WI38 (cell line): ENCODE results near the gene GIGYF2.

Experiments
- H3K4me3 ChIP-seq: 2 replicates; pipeline ENCODE4 v1.5.1; 2011; ENCODE audit warnings: low read depth, mild to moderate bottlenecking, control low read depth, low read length
- CTCF ChIP-seq: IDR thresholded peaks from 2 replicates; pipeline ENCODE4 v1.5.1; 2012; ENCODE audit warnings: low read depth, mild to moderate bottlenecking, control low read depth, low read length

GIGYF2 gene

GRCh38 chr2:232662486-232663260, 34.5 kb upstream of the GIGYF2 start:
- TF ChIP-seq CTCF, result no peak
- H3K4me3 ChIP-seq, result no peak overlapping the region

GRCh38 chr2:232666051-232666805, 30.9 kb upstream of the GIGYF2 start:
- no peak overlapping the region for H3K4me3 ChIP-seq
- TF ChIP-seq CTCF, result no peak

- no peak for TF ChIP-seq CTCF
- no peak overlapping the region for H3K4me3 ChIP-seq
Observed at GRCh38 chr2:232667989-232668583, 29.0 kb upstream of the GIGYF2 start.

- TF ChIP-seq CTCF, result 0 out of 2 replicates have a peak, but pooled peaks have one; percentile 11
- no peak overlapping the region for H3K4me3 ChIP-seq
Observed at GRCh38 chr2:232668805-232669444, 28.2 kb upstream of the GIGYF2 start.

GRCh38 chr2:232672588-232672987, 24.5 kb upstream of the GIGYF2 start:
- H3K4me3 ChIP-seq, result no peak overlapping the region
- no peak for TF ChIP-seq CTCF

DNA sequence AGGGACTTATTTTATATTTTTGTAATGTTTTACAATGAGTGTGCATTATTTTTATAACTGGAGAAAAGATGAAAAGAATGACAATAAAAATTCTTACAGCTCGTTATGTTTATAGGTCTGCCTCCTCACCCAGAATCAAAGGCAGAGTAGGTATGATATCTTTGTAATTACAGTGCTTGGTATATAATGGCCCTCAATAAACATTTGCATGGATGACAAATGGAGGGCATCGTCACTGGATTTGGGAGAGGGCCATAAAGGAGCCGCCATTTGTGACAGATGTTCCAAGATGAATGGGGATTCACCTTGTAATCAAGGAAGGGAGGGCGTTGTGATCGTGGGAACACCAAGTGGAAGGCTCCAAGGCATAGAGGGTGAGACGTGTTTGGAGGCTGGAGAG, 22.6 kb upstream of the GIGYF2 start:
- no peak for TF ChIP-seq CTCF
- no peak overlapping the region for H3K4me3 ChIP-seq
